ENCODE data around the gene ADCY4. TPM values are rescaled to one million over a fixed set of nuclear protein-coding genes. Genes with fewer than 3 reads are reported as not detected.

Gene ADCY4
- total RNA-seq, 1 experiment from 2014 or later: 0.04 TPM

GRCh38 chr14:24325963-24326362 lies 8.9 kb downstream of the ADCY4 start:
- no TSS peak for BruUV-seq (replicated peaks)
- no peak overlapping the region for H3K4me2 ChIP-seq (ENCODE audit: low read length)
- no peaks in the 10 kb centered on the region for H3K4me1 ChIP-seq (ENCODE audit: insufficient read depth, low read length)
- no peak overlapping the region for H3K27ac ChIP-seq (ENCODE audit: low read length)
- intact Hi-C loops (cut with micrococcal nuclease): no loop called here
- ChIA-PET POLR2A (ENCODE audit: unreplicated experiment) (no interaction called here), CTCF (no interaction called here)
- no peak overlapping the region for H3K9ac ChIP-seq (ENCODE audit: low read length)
- no peaks in the 10 kb centered on the region for H3K9me3 ChIP-seq (ENCODE audit: low read length)
- TF ChIP-seq EZH2 (IDR thresholded peaks at IDR 0.05; ENCODE audit: low read length, unreplicated experiment) (no peak), EZH2phosphoT487 (IDR thresholded peaks at IDR 0.05; ENCODE audit: borderline replicate concordance, low read length) (no peak), CTCF (conservative IDR thresholded peaks at IDR 0.05; ENCODE audit: low read depth, low read length) (no peak)
- no peaks in the 10 kb centered on the region for H4K20me1 ChIP-seq (ENCODE audit: low read length)
- no peaks in the 10 kb centered on the region for H3F3A ChIP-seq (ENCODE audit: low read length, unreplicated experiment)
- no peaks in the 10 kb centered on the region for H3K27me3 ChIP-seq (ENCODE audit: low read length)
- no peak for DNase-seq
- no peaks in the 10 kb centered on the region for H3K9me2 ChIP-seq (replicated peaks; ENCODE audit: low read length)
- H3K79me2 ChIP-seq (ENCODE audit: low read length): no peaks in the 10 kb centered on the region
- no peak for ATAC-seq
- H3K4me3 ChIP-seq (ENCODE audit: low read length): no peak overlapping the region
- H3K36me3 ChIP-seq (ENCODE audit: low read depth, low read length): no peaks in the 10 kb centered on the region
- no peak overlapping the region for H2AFZ ChIP-seq (ENCODE audit: low read length)

DNA sequence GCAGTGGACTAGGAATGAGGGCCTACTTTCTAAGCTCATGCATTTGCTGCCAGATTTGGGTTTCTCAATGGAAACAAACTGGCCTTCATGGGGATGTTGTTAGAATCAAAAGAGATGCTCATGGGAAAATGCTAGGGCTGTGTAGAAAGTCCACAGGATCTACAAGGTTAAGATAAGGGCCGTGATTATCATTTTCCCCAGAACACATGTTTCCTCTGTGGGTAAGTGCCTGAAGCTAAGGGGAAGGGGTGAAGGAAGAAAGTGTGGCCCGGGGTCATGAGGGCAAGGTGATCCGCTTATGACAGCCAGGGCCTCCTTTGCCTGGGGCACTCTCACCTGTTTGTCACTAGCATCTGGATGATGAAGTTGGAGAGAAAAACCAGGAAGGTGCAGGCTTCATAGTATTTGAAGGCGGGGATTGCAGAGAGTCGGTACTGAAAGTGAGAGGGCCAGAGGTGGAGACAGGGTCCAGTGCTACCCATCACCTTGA lies 9.8 kb downstream of the ADCY4 start:
- no peak overlapping the region for H3K9ac ChIP-seq (ENCODE audit: low read length)
- no peaks in the 10 kb centered on the region for H3K36me3 ChIP-seq (ENCODE audit: low read depth, low read length)
- H3K4me3 ChIP-seq (ENCODE audit: low read length): no peak overlapping the region
- H2AFZ ChIP-seq (ENCODE audit: low read length): no peak overlapping the region
- H3K4me2 ChIP-seq (ENCODE audit: low read length): no peak overlapping the region
- TF ChIP-seq CTCF (conservative IDR thresholded peaks at IDR 0.05; ENCODE audit: low read depth, low read length): no peak
- no peak for TF ChIP-seq EZH2phosphoT487 (IDR thresholded peaks at IDR 0.05; ENCODE audit: borderline replicate concordance, low read length)
- no peak for TF ChIP-seq EZH2 (IDR thresholded peaks at IDR 0.05; ENCODE audit: low read length, unreplicated experiment)
- BruUV-seq (replicated peaks): no TSS peak
- no peaks in the 10 kb centered on the region for H3F3A ChIP-seq (ENCODE audit: low read length, unreplicated experiment)
- ChIA-PET POLR2A (ENCODE audit: unreplicated experiment) (no interaction called here), CTCF (no interaction called here)
- no peaks in the 10 kb centered on the region for H3K9me3 ChIP-seq (ENCODE audit: low read length)
- no peak overlapping the region for H3K27ac ChIP-seq (ENCODE audit: low read length)
- DNase-seq (no peak), ATAC-seq (no peak)
- no peaks in the 10 kb centered on the region for H4K20me1 ChIP-seq (ENCODE audit: low read length)
- no peaks in the 10 kb centered on the region for H3K79me2 ChIP-seq (ENCODE audit: low read length)
- intact Hi-C loops (cut with micrococcal nuclease): no loop called here
- H3K9me2 ChIP-seq (replicated peaks; ENCODE audit: low read length): no peaks in the 10 kb centered on the region
- H3K27me3 ChIP-seq (ENCODE audit: low read length): no peaks in the 10 kb centered on the region
- no peaks in the 10 kb centered on the region for H3K4me1 ChIP-seq (ENCODE audit: insufficient read depth, low read length)

GRCh38 chr14:24324024-24324423 lies 10.8 kb downstream of the ADCY4 start:
- POLR2A ChIA-PET (ENCODE audit: unreplicated experiment): no interaction called here

More at GRCh38 chr14:24324024-24324423, 10.8 kb downstream of the ADCY4 start:
- no peaks in the 10 kb centered on the region for H3K4me1 ChIP-seq (ENCODE audit: insufficient read depth, low read length)
- no peak overlapping the region for H2AFZ ChIP-seq (ENCODE audit: low read length)
- H3F3A ChIP-seq (ENCODE audit: low read length, unreplicated experiment): no peaks in the 10 kb centered on the region
- no peaks in the 10 kb centered on the region for H3K79me2 ChIP-seq (ENCODE audit: low read length)
- H3K27me3 ChIP-seq (ENCODE audit: low read length): no peaks in the 10 kb centered on the region
- TF ChIP-seq EZH2phosphoT487 (IDR thresholded peaks at IDR 0.05; ENCODE audit: borderline replicate concordance, low read length) (no peak), EZH2 (IDR thresholded peaks at IDR 0.05; ENCODE audit: low read length, unreplicated experiment) (no peak), CTCF (conservative IDR thresholded peaks at IDR 0.05; ENCODE audit: low read depth, low read length) (no peak)
- H3K27ac ChIP-seq (ENCODE audit: low read length): no peak overlapping the region
- BruUV-seq (replicated peaks): no TSS peak
- H4K20me1 ChIP-seq (ENCODE audit: low read length): no peaks in the 10 kb centered on the region
- no peak overlapping the region for H3K4me3 ChIP-seq (ENCODE audit: low read length)
- H3K9me2 ChIP-seq (replicated peaks; ENCODE audit: low read length): no peaks in the 10 kb centered on the region
- no peak for ATAC-seq
- no peak for DNase-seq
- H3K4me2 ChIP-seq (ENCODE audit: low read length): no peak overlapping the region
- CTCF ChIA-PET: no interaction called here
- intact Hi-C loops (cut with micrococcal nuclease): no loop called here
- no peak overlapping the region for H3K9ac ChIP-seq (ENCODE audit: low read length)
- no peaks in the 10 kb centered on the region for H3K9me3 ChIP-seq (ENCODE audit: low read length)
- H3K36me3 ChIP-seq (ENCODE audit: low read depth, low read length): no peaks in the 10 kb centered on the region
